Measurements from ENCODE around the gene GTF2F2. TPM values are rescaled to one million over a fixed set of nuclear protein-coding genes. Genes with fewer than 3 reads are reported as not detected.
A peak's percentile ranks its signal among the peaks of the same experiment; 100 is the strongest.

GTF2F2 gene
- total RNA-seq, 1 experiment from 2014 or later = 40.1 TPM

DNA sequence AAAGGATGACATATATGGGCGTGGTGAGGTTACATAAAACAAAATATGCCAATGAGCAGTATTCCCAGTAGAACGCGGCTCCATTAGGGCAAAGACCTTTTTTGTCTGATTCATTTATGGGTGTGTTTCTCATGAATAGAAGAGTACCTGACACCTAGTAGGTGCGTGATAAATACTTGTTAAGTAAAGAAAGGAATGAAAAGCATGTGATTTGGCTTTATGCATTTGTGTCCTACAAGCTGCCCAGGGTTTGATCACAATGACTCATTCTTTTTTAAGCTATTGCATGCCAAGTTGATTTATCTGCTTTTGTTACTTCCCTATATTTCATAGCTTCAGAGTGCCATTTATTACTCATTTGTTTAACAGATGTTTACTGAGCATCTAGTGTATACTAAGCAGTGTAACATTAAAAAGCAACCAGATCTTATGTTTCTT lies 99.6 kb downstream of the GTF2F2 start (continued):
- peak; percentile 38; the same call in 1 of the 2 replicates for TF ChIP-seq POLR2AphosphoS5 (IDR thresholded peaks at IDR 0.05; ENCODE audit: low read depth, low read length)
- no peak for TF ChIP-seq POLR2A (IDR thresholded peaks at IDR 0.05; ENCODE audit: borderline replicate concordance, extremely low read depth, insufficient read depth, insufficient read length)
- TF ChIP-seq JUND (IDR thresholded peaks at IDR 0.05) = peak; percentile 94
- TF ChIP-seq, protein P1, sequence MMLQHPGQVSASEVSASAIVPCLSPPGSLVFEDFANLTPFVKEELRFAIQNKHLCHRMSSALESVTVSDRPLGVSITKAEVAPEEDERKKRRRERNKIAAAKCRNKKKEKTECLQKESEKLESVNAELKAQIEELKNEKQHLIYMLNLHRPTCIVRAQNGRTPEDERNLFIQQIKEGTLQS (IDR thresholded peaks at IDR 0.05) = peak; percentile 34; the same call in 1 of the 2 replicates
- TF ChIP-seq, protein P2, sequence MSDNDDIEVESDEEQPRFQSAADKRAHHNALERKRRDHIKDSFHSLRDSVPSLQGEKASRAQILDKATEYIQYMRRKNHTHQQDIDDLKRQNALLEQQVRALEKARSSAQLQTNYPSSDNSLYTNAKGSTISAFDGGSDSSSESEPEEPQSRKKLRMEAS (IDR thresholded peaks at IDR 0.05) = peak; percentile 61; the same call in 1 of the 2 replicates
- TF ChIP-seq EZH2 (IDR thresholded peaks at IDR 0.05) = no peak
- TF ChIP-seq SIN3A (IDR thresholded peaks at IDR 0.05; ENCODE audit: low read depth) = peak; percentile 83
- peak; percentile 21 for TF ChIP-seq YY1 (IDR thresholded peaks at IDR 0.05; ENCODE audit: extremely low read depth, insufficient replicate concordance, low read depth, low read length)
- TF ChIP-seq, protein P3, sequence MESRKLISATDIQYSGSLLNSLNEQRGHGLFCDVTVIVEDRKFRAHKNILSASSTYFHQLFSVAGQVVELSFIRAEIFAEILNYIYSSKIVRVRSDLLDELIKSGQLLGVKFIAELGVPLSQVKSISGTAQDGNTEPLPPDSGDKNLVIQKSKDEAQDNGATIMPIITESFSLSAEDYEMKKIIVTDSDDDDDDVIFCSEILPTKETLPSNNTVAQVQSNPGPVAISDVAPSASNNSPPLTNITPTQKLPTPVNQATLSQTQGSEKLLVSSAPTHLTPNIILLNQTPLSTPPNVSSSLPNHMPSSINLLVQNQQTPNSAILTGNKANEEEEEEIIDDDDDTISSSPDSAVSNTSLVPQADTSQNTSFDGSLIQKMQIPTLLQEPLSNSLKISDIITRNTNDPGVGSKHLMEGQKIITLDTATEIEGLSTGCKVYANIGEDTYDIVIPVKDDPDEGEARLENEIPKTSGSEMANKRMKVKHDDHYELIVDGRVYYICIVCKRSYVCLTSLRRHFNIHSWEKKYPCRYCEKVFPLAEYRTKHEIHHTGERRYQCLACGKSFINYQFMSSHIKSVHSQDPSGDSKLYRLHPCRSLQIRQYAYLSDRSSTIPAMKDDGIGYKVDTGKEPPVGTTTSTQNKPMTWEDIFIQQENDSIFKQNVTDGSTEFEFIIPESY (IDR thresholded peaks at IDR 0.05; ENCODE audit: extremely low read depth, insufficient replicate concordance, low read length) = peak; percentile 68
- TF ChIP-seq TCF7L2 (IDR thresholded peaks at IDR 0.05; ENCODE audit: borderline replicate concordance, extremely low read depth, insufficient read depth, insufficient read length) = peak; percentile 65

DNA sequence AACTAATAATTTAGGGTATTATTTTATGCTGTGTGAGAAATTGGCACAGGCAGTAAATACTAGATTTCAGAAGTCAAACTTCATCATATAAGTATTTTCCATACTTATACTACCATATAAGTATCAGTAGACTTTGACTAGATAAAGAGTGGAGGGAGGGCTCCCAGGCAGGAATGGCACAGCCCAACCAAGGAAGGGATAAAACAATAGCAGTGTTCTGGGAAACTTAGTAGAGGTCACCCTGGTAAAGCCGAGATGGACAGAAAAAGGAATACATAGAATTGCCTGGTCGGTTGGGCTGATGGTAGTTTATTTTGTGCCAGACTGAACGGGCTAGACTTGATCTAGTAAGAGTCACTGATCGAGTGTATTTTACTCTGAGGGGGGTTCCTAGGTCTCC lies 100.1 kb downstream of the GTF2F2 start:
- CTCF ChIA-PET = no interaction called here

More for the DNA sequence above, 100.1 kb downstream of the GTF2F2 start:
- TF ChIP-seq EGR1 (IDR thresholded peaks at IDR 0.05; ENCODE audit: low read depth) (no peak), ZFX (IDR thresholded peaks at IDR 0.05) (no peak), SP1 (IDR thresholded peaks at IDR 0.05; ENCODE audit: low read depth) (no peak), JUND (IDR thresholded peaks at IDR 0.05) (no peak), POLR2A (IDR thresholded peaks at IDR 0.05; ENCODE audit: borderline replicate concordance, extremely low read depth, insufficient read depth, insufficient read length) (no peak), ZNF274 (IDR thresholded peaks at IDR 0.05; ENCODE audit: low read depth, low read length) (no peak), RAD21 (IDR thresholded peaks at IDR 0.05; ENCODE audit: low read depth) (no peak), ELF1 (IDR thresholded peaks at IDR 0.05; ENCODE audit: borderline replicate concordance, low read depth) (no peak), CEBPB (IDR thresholded peaks at IDR 0.05; ENCODE audit: low read depth) (no peak), EZH2 (IDR thresholded peaks at IDR 0.05) (no peak), EZH2phosphoT487 (IDR thresholded peaks at IDR 0.05; ENCODE audit: borderline replicate concordance) (no peak), TCF7L2 (IDR thresholded peaks at IDR 0.05; ENCODE audit: borderline replicate concordance, extremely low read depth, insufficient read depth, insufficient read length) (no peak), FOSL1 (IDR thresholded peaks at IDR 0.05; ENCODE audit: low read depth) (no peak)
- TF ChIP-seq, protein P2 (IDR thresholded peaks at IDR 0.05) = no peak
- TF ChIP-seq, protein P4, sequence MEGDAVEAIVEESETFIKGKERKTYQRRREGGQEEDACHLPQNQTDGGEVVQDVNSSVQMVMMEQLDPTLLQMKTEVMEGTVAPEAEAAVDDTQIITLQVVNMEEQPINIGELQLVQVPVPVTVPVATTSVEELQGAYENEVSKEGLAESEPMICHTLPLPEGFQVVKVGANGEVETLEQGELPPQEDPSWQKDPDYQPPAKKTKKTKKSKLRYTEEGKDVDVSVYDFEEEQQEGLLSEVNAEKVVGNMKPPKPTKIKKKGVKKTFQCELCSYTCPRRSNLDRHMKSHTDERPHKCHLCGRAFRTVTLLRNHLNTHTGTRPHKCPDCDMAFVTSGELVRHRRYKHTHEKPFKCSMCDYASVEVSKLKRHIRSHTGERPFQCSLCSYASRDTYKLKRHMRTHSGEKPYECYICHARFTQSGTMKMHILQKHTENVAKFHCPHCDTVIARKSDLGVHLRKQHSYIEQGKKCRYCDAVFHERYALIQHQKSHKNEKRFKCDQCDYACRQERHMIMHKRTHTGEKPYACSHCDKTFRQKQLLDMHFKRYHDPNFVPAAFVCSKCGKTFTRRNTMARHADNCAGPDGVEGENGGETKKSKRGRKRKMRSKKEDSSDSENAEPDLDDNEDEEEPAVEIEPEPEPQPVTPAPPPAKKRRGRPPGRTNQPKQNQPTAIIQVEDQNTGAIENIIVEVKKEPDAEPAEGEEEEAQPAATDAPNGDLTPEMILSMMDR (IDR thresholded peaks at IDR 0.05 in 2 of 3, conservative IDR thresholded peaks at IDR 0.05 in 1 of 3; ENCODE audit: borderline replicate concordance in 1 of 3, insufficient read depth in 1 of 3, low read depth in 2 of 3, low read length in 2 of 3) = no peak
- intact Hi-C loops (cut with micrococcal nuclease) = no loop called here
- H3K27ac ChIP-seq (ENCODE audit: low read depth, low read length) = peak overlapping the region; percentile 58; the same call in 1 of the 2 replicates
- H3K9ac ChIP-seq (ENCODE audit: low read length) = peak overlapping the region; percentile 33
- peak overlapping the region; percentile 62 for H3K4me2 ChIP-seq (ENCODE audit: low read length)
- peaks cover 39 to 73% of the 10 kb centered on the region in 2 experiments for H3K4me1 ChIP-seq (ENCODE audit: control insufficient read depth in 1 of 2, insufficient read depth in 2 of 2, low read length in 2 of 2)
- DNase-seq (ENCODE audit: low read depth, low spot score) = no peak
- RAD21 ChIA-PET (ENCODE audit: low non-redundant PET in 1 of 2, low total read pairs in 2 of 2, uncharacterized antibody in 2 of 2, unreplicated experiment in 2 of 2) = no interaction called here
- peaks cover 71% of the 10 kb centered on the region for H3K79me2 ChIP-seq (ENCODE audit: insufficient read depth, low read length)
- ATAC-seq = peak; percentile 30
- no TSS peak for BruUV-seq (replicated peaks)
- no peaks in the 10 kb centered on the region for H4K20me1 ChIP-seq (ENCODE audit: insufficient read depth)
- POLR2A ChIA-PET = interaction anchor here (0.6 to 1.4 kb wide), 2 partner anchors 11 to 16 kb away, joined by 3 to 4 read pairs; no protein-coding TSS in a partner anchor
- no peaks in the 10 kb centered on the region for H3K36me3 ChIP-seq (ENCODE audit: control insufficient read depth in 1 of 2, insufficient read depth in 2 of 2, low read length in 2 of 2)
- H2AFZ ChIP-seq (ENCODE audit: low read depth, low read length, poor library complexity, severe bottlenecking) = no peak overlapping the region
- no peaks in the 10 kb centered on the region for H3K27me3 ChIP-seq (ENCODE audit: insufficient read depth, low read length)
- peak overlapping the region in 1 of 2 experiments; percentile 24; a peak in 1 of 4 replicates for H3K4me3 ChIP-seq (replicated peaks in 1 of 2; ENCODE audit: low read depth in 1 of 2, low read length in 2 of 2)
- H3K9me3 ChIP-seq (ENCODE audit: control insufficient read depth in 1 of 2, insufficient read depth in 1 of 2, low read depth in 1 of 2, low read length in 2 of 2) = no peaks in the 10 kb centered on the region
- no peaks in the 10 kb centered on the region for H3K9me2 ChIP-seq (ENCODE audit: insufficient read depth)

Data from HCT116 (cell line).